Measurements from ENCODE around the gene BRD3. TPM values are rescaled to one million over a fixed set of nuclear protein-coding genes. Genes with fewer than 3 reads are reported as not detected.

Gene BRD3
- polyA plus RNA-seq, 4 donors: 37.7 to 52.6 (median 47.2) TPM

- DNase-seq (ENCODE audit: low read depth in 4 of 4, low spot score in 2 of 4): no peak
Measured at GRCh38 chr9:134066913-134067851, 644 bp downstream of the BRD3 start.

- DNase-seq (ENCODE audit: low read depth in 4 of 4, low spot score in 2 of 4): peak in 1 of 4 donors; percentile 41
Measured at GRCh38 chr9:134066526-134066912, 1.3 kb downstream of the BRD3 start.

GRCh38 chr9:134065612-134066419 is 2.0 kb downstream of the BRD3 start:
- DNase-seq (ENCODE audit: low read depth in 4 of 4, low spot score in 2 of 4): no peak

GRCh38 chr9:134064711-134065110 is 3.1 kb downstream of the BRD3 start:
- DNase-seq (ENCODE audit: low read depth in 4 of 4, low spot score in 2 of 4): no peak

- no peak for DNase-seq (ENCODE audit: low read depth in 4 of 4, low spot score in 2 of 4)
Measured at GRCh38 chr9:134063571-134064450, 4.0 kb downstream of the BRD3 start.

- no peak for DNase-seq (ENCODE audit: low read depth in 4 of 4, low spot score in 2 of 4)
Measured at GRCh38 chr9:134063088-134063570, 4.7 kb downstream of the BRD3 start.

DNA sequence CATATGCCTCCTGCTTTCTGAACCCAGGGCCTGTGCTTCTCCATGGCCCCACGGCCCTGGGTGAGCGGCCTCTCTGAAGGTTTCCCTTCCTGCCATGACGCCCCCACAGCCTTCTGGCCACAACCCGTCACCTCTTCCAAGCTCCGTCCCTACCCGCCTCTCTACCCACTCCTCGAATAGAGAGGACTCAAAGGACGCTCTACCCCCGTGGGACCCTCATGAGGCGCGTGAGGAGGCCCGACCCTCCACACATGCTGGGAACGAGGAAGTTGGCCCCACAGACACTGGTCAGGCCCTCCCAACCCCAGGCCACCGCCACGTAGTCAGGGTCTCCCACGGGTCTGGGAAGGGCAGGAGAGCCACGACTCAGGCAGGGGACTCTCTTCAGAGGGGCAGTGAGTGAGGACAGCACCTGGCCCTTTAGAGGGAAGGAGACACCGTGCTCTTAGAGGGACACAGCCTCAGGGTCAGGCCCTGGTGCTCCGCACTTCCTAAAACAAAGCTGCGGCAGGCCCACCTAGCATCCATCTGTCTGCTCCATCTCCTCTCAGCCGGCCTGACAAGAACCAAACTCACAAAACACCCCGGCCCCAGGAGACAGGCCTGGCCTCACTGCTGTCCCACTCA is 5.3 kb downstream of the BRD3 start:
- DNase-seq (ENCODE audit: low read depth in 4 of 4, low spot score in 2 of 4): no peak

- no peak for DNase-seq (ENCODE audit: low read depth in 4 of 4, low spot score in 2 of 4)
Measured at GRCh38 chr9:134061688-134062371, 6.0 kb downstream of the BRD3 start.

- no peak for DNase-seq (ENCODE audit: low read depth in 4 of 4, low spot score in 2 of 4)
Measured at GRCh38 chr9:134061019-134061687, 6.7 kb downstream of the BRD3 start.

DNA sequence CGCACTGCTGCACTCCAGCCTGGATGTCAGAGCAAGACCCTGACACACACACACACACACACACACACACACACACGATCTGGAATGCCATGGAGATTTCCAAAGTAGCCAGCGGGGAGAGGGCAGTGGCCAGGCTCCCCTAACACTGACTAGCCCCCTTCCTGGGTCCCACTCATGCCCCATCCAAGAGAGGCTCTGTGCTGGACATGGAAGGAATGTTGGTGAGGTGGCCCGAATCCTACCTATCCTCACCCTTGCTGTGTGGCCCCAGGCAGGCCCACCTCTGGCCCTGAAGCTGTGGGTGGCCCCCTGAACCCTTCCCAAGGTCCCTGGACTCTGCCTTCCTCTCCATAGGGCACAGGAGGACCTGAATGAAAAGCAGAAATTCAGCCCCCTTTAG is 7.3 kb downstream of the BRD3 start:
- no peak for DNase-seq (ENCODE audit: low read depth in 4 of 4, low spot score in 2 of 4)

DNA sequence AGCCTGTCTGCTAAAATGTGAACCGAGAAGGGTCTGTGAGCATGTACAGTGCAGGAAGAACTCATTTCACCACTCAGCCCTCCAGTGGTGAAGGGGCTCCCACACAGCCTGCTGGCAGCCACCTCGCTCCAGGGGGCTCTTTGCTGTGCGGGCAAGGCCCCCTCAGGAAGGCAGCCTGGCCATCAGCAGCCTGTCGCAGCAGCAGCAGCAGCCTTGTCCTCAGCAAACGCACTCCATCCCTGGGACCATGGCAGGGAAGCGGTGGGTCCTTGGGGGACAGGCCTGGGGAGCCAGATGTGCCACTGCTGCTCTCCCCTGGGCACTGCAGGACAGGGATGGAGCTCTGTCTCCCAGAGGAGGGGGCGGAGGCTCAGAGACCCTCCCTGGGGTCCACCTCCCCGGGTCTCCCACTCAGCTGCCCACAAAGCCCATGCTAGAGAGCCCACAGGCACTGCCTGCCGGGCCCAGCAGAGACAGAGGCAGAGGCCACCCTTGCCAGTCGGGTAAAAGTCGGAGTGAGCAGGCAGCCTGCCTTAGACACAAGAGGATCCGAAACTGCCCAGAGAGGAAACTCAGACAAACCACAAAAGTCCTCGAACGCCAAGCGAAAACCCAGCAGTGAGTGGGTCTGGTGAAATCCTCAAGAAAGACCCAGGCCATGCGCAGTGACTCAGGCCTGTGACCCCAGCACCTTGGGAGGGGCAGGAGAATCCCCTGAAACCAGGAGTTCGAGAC is 8.0 kb downstream of the BRD3 start:
- DNase-seq (ENCODE audit: low read depth in 4 of 4, low spot score in 2 of 4): no peak

- DNase-seq (ENCODE audit: low read depth in 4 of 4, low spot score in 2 of 4): no peak
Measured at GRCh38 chr9:134059188-134059641, 8.6 kb downstream of the BRD3 start.

- no peak for DNase-seq (ENCODE audit: low read depth in 4 of 4, low spot score in 2 of 4)
Measured at GRCh38 chr9:134058716-134059115, 9.1 kb downstream of the BRD3 start.

- DNase-seq (ENCODE audit: low read depth in 4 of 4, low spot score in 2 of 4): no peak
Measured at GRCh38 chr9:134057751-134058701, 9.8 kb downstream of the BRD3 start.

GRCh38 chr9:134057307-134057657 is 10.5 kb downstream of the BRD3 start:
- no peak for DNase-seq (ENCODE audit: low read depth in 4 of 4, low spot score in 2 of 4)

DNA sequence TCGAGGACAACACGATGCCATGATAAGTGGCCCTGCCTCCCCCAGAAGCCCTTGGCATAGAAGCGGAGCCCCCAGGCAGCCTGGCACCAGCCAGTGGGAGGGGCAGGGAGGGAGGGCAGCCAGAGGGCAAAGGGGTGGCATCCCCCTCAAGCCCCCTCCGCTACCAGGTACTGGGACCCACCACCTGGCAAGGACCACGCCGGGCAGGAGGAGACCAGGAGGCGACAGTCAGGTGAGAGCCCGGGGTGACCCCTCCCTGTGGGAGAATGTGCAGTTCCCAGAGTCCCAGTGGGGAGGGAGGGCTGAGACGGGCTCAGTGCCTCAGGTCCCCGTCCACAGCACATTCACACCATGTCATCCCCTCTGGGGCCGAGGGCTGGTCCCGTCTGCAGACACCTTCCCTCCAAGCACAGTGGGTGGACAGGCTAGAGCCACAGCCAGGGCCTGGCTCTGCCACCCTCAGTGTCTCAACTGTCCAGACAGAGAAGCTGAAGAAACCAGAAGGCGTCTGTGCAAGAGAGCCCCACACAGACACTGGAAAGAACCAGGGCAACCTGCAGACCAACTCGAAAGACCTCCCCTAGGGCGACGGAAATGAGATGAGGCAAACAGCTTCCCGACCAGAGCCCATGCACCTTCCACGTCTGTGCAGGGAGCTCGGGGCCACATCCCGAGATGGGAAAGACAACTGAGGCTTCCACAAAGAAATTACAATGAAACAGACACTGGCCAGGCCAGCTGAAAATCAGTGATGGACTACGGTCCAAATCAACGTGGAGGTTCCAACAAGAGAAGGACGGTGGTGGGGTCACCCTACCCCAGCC is 11.1 kb downstream of the BRD3 start:
- DNase-seq (ENCODE audit: low read depth in 4 of 4, low spot score in 2 of 4): no peak

Measured in left renal cortex interstitium (tissue), 4 donors.